Trophoblast cell (in vitro differentiated cells and primary cell): ENCODE data around the gene TRIP13.

ENCODE experiments used
- DNase-seq, 2 donors: peaks; one replicate each; pipeline ENCODE4 v3.0.0-alpha.2; 2016
- H2AFZ ChIP-seq: 2 replicates; pipeline ENCODE4 v1.6.1; 2013; ENCODE audit warnings: low read length, moderate library complexity, mild to moderate bottlenecking; ENCODE audit not compliant: insufficient read depth, poor library complexity
- H2AK5ac ChIP-seq: 2 replicates; pipeline ENCODE4 v1.6.1; 2013; ENCODE audit warnings: mild to moderate bottlenecking, low read length
- H2BK120ac ChIP-seq: 2 replicates; pipeline ENCODE4 v1.6.1; 2013; ENCODE audit warnings: low read length, mild to moderate bottlenecking, moderate library complexity; ENCODE audit not compliant: insufficient read depth, poor library complexity
- H2BK12ac ChIP-seq: 2 replicates; pipeline ENCODE4 v1.6.1; 2013; ENCODE audit warnings: mild to moderate bottlenecking, low read length, moderate library complexity
- H2BK5ac ChIP-seq: 2 replicates; pipeline ENCODE4 v1.6.1; 2013; ENCODE audit warnings: low read length, low read depth, moderate library complexity, mild to moderate bottlenecking; ENCODE audit not compliant: poor library complexity
- H3K14ac ChIP-seq: 2 replicates; pipeline ENCODE4 v1.6.1; 2013; ENCODE audit warnings: mild to moderate bottlenecking, low read length
- H3K18ac ChIP-seq: 2 replicates; pipeline ENCODE4 v1.6.1; 2013; ENCODE audit warnings: mild to moderate bottlenecking, low read length
- H3K23ac ChIP-seq: 2 replicates; pipeline ENCODE4 v1.6.1; 2013; ENCODE audit warnings: low read length
- H3K27ac ChIP-seq: 2 replicates; pipeline ENCODE4 v1.5.1; 2013; ENCODE audit warnings: low read depth, mild to moderate bottlenecking, inconsistent platforms, low read length, moderate library complexity
- H3K27me3 ChIP-seq: 2 replicates; pipeline ENCODE4 v1.6.1; 2013; ENCODE audit warnings: inconsistent platforms, mild to moderate bottlenecking, low read length, moderate library complexity; ENCODE audit not compliant: insufficient read depth
- H3K36me3 ChIP-seq, 2 experiments: 1 replicate in 1 of 2; 2 replicates in 1 of 2; pipeline ENCODE4 v1.6.1; 2013; ENCODE audit warnings: low read length in 2 of 2, mild to moderate bottlenecking in 2 of 2, moderate library complexity in 1 of 2; ENCODE audit not compliant: insufficient read depth in 2 of 2, control insufficient read depth in 1 of 2
- H3K4ac ChIP-seq: 2 replicates; pipeline ENCODE4 v1.6.1; 2013; ENCODE audit warnings: low read depth, mild to moderate bottlenecking, low read length, moderate library complexity
- H3K4me1 ChIP-seq, 2 experiments: 1 replicate in 1 of 2; 2 replicates in 1 of 2; pipeline ENCODE4 v1.6.1; 2013; ENCODE audit warnings: low read length in 2 of 2, mild to moderate bottlenecking in 2 of 2, moderate library complexity in 1 of 2; ENCODE audit not compliant: insufficient read depth in 2 of 2, control insufficient read depth in 1 of 2
- H3K4me2 ChIP-seq: 2 replicates; pipeline ENCODE4 v1.6.1; 2013; ENCODE audit warnings: inconsistent platforms, mild to moderate bottlenecking, low read length, moderate library complexity
- H3K4me3 ChIP-seq: 2 replicates; pipeline ENCODE4 v1.5.1; 2013; ENCODE audit warnings: mild to moderate bottlenecking, low read depth, low read length, inconsistent platforms
- H3K79me1 ChIP-seq: one replicate; pipeline ENCODE4 v1.6.1; 2013; ENCODE audit warnings: low read length
- H3K79me2 ChIP-seq: 2 replicates; pipeline ENCODE4 v1.6.1; 2013; ENCODE audit warnings: low read length, mild to moderate bottlenecking; ENCODE audit not compliant: control insufficient read depth, insufficient read depth, poor library complexity
- H3K9ac ChIP-seq: 2 replicates; pipeline ENCODE4 v1.6.1; 2013; ENCODE audit warnings: mild to moderate bottlenecking, low read length
- H3K9me3 ChIP-seq: 2 replicates; pipeline ENCODE4 v1.6.1; 2013; ENCODE audit warnings: low read depth, mild to moderate bottlenecking, control low read depth, inconsistent platforms, low read length; ENCODE audit not compliant: insufficient read depth
- H4K12ac ChIP-seq: 2 replicates; pipeline ENCODE4 v1.6.1; 2013; ENCODE audit warnings: low read depth, mild to moderate bottlenecking, low read length, moderate library complexity
- H4K8ac ChIP-seq: 2 replicates; pipeline ENCODE4 v1.6.1; 2013; ENCODE audit warnings: low read depth, mild to moderate bottlenecking, low read length, moderate library complexity
- H4K91ac ChIP-seq: one replicate; pipeline ENCODE4 v1.6.1; 2013; ENCODE audit warnings: low read depth, mild to moderate bottlenecking, low read length, moderate library complexity
- WGBS: extraction: QIAGEN DNeasy Blood & Tissue Kit; methylation state at CpG from one replicate; pipeline ENCODE4 v1.1.7; 2013; ENCODE audit warnings: missing lambda C conversion rate; ENCODE audit not compliant: insufficient read length, insufficient coverage; ENCODE audit errors: extremely low coverage; 5-methylcytosine and 5-hydroxymethylcytosine counted together

The TRIP13 gene

GRCh38 chr5:956941-957747 is 64.5 kb downstream of the TRIP13 start:
- no CpG with 5 or more reads among the region's 26 CpGs for WGBS
- H3K27me3 ChIP-seq = no peaks in the 10 kb centered on the region
- DNase-seq = no peak
- H3K4me3 ChIP-seq = no peak overlapping the region
- H3K27ac ChIP-seq = peak overlapping the region; percentile 65
- peaks cover 12% of the 10 kb centered on the region for H3K79me1 ChIP-seq
- peak overlapping the region; percentile 8 for H2BK120ac ChIP-seq
- H3K9me3 ChIP-seq = peaks cover under 1% of the 10 kb centered on the region
- H3K36me3 ChIP-seq = no peaks in the 10 kb centered on the region
- H2BK12ac ChIP-seq = peak overlapping the region; percentile 51
- peak overlapping the region; percentile 43 for H3K4me2 ChIP-seq
- peak overlapping the region; percentile 48 for H4K91ac ChIP-seq
- peak overlapping the region; percentile 45 for H2AK5ac ChIP-seq
- H3K18ac ChIP-seq = peak overlapping the region; percentile 11
- H4K8ac ChIP-seq = peak overlapping the region; percentile 1
- H3K23ac ChIP-seq = no peak overlapping the region
- H3K14ac ChIP-seq = peak overlapping the region; percentile 3
- H3K9ac ChIP-seq = no peak overlapping the region
- H2AFZ ChIP-seq = no peak overlapping the region
- no peak overlapping the region for H3K4ac ChIP-seq
- H3K79me2 ChIP-seq = no peaks in the 10 kb centered on the region
- H2BK5ac ChIP-seq = peak overlapping the region; percentile 47
- H4K12ac ChIP-seq = no peak overlapping the region
- H3K4me1 ChIP-seq = peaks cover 18 to 23% of the 10 kb centered on the region in 2 experiments

- no peaks in the 10 kb centered on the region for H3K79me2 ChIP-seq
- no peak overlapping the region for H3K27ac ChIP-seq
- H4K91ac ChIP-seq = peak overlapping the region; percentile 48
- WGBS = no CpG with 5 or more reads among the region's 23 CpGs
- H3K79me1 ChIP-seq = peaks cover 12% of the 10 kb centered on the region
- no peak overlapping the region for H3K14ac ChIP-seq
- H2BK5ac ChIP-seq = no peak overlapping the region
- H3K36me3 ChIP-seq = no peaks in the 10 kb centered on the region
- peak overlapping the region; percentile 45 for H2AK5ac ChIP-seq
- H3K27me3 ChIP-seq = no peaks in the 10 kb centered on the region
- no peak overlapping the region for H2AFZ ChIP-seq
- no peak overlapping the region for H3K4ac ChIP-seq
- H3K23ac ChIP-seq = no peak overlapping the region
- H3K4me2 ChIP-seq = no peak overlapping the region
- H4K8ac ChIP-seq = no peak overlapping the region
- no peak for DNase-seq
- no peaks in the 10 kb centered on the region for H3K9me3 ChIP-seq
- H2BK120ac ChIP-seq = no peak overlapping the region
- H3K4me3 ChIP-seq = no peak overlapping the region
- H3K18ac ChIP-seq = peak overlapping the region; percentile 37
- H2BK12ac ChIP-seq = peak overlapping the region; percentile 47
- H3K4me1 ChIP-seq = peaks cover 18 to 23% of the 10 kb centered on the region in 2 experiments
- H4K12ac ChIP-seq = no peak overlapping the region
- H3K9ac ChIP-seq = no peak overlapping the region
Observed at GRCh38 chr5:957748-958485, 65.2 kb downstream of the TRIP13 start.

GRCh38 chr5:958701-959571 is 66.3 kb downstream of the TRIP13 start:
- DNase-seq = no peak
- H2BK120ac ChIP-seq = no peak overlapping the region
- no peak overlapping the region for H2AFZ ChIP-seq
- H2BK5ac ChIP-seq = no peak overlapping the region
- no CpG with 5 or more reads among the region's 48 CpGs for WGBS
- peaks cover 12% of the 10 kb centered on the region for H3K79me1 ChIP-seq
- H3K79me2 ChIP-seq = no peaks in the 10 kb centered on the region
- H3K4me3 ChIP-seq = no peak overlapping the region
- no peak overlapping the region for H4K8ac ChIP-seq
- H3K4me1 ChIP-seq = peaks cover 18 to 23% of the 10 kb centered on the region in 2 experiments
- H2BK12ac ChIP-seq = peak overlapping the region; percentile 25
- H3K18ac ChIP-seq = no peak overlapping the region
- H3K9me3 ChIP-seq = no peaks in the 10 kb centered on the region
- no peak overlapping the region for H3K4ac ChIP-seq
- H3K36me3 ChIP-seq = no peaks in the 10 kb centered on the region
- no peak overlapping the region for H3K4me2 ChIP-seq
- no peak overlapping the region for H3K27ac ChIP-seq
- H4K91ac ChIP-seq = no peak overlapping the region
- no peaks in the 10 kb centered on the region for H3K27me3 ChIP-seq
- H3K9ac ChIP-seq = no peak overlapping the region
- H2AK5ac ChIP-seq = peak overlapping the region; percentile 23
- H4K12ac ChIP-seq = no peak overlapping the region
- H3K14ac ChIP-seq = no peak overlapping the region
- no peak overlapping the region for H3K23ac ChIP-seq
